Stimulated activated naive B cell treated with anti-CD40 and anti-IgM and Interleukin-4, amounts not matched to agents 10 μg/mL and 1 μg/mL and 100 μg/mL, for 72 hours (primary cell): ENCODE data around the gene PHKA2.
"Not testable (repeated sequence)": the region's sequence is repeated elsewhere in the genome, so short reads cannot be mapped to it uniquely, and the experiment has no call there.

Experiments used
- ATAC-seq, 2 donors: fragments of 150-1000 bp; cut with Tn5 transposase; replicated peaks; 2 replicates each; pipeline ENCODE4 v1.10.0; 2021; ENCODE audit warnings: moderate library complexity in 1 of 2
- DNase-seq: peaks from one replicate; pipeline ENCODE4 v3.0.0; 2021
- H3K27ac Mint-ChIP-seq: one replicate; pipeline ENCODE4 v1.8.0; 2022; ENCODE audit warnings: mild to moderate bottlenecking, mixed read lengths
- H3K27me3 Mint-ChIP-seq, 2 donors: one replicate each; pipeline ENCODE4 v1.8.0; 2022; ENCODE audit warnings: mixed read lengths in 2 of 2
- H3K36me3 Mint-ChIP-seq, 2 donors: one replicate each; pipeline ENCODE4 v1.8.0; 2022; ENCODE audit warnings: mixed read lengths in 2 of 2, mild to moderate bottlenecking in 1 of 2
- H3K4me1 Mint-ChIP-seq, 2 donors: one replicate each; pipeline ENCODE4 v1.8.0; 2022; ENCODE audit warnings: mixed read lengths in 2 of 2, mild to moderate bottlenecking in 1 of 2
- H3K4me3 Mint-ChIP-seq, 2 donors: one replicate each; pipeline ENCODE4 v1.8.0; 2022; ENCODE audit warnings: mild to moderate bottlenecking in 2 of 2, mixed read lengths in 2 of 2, moderate library complexity in 1 of 2
- H3K9me3 Mint-ChIP-seq, 2 donors: one replicate each; pipeline ENCODE4 v1.8.0; 2022; ENCODE audit warnings: mixed read lengths in 2 of 2, mild to moderate bottlenecking in 1 of 2

The PHKA2 gene

GRCh38 chrX:18983666-18984380 is at the start of gene PHKA2:
Gene PHKA2, minus strand, starts transcription at chrX:18984114. Its CDS starts 182 bp downstream, at chrX:18983932.
- Mint-ChIP-seq H3K4me1 (peaks cover 0 to 12% of the 10 kb centered on the region in 2 donors), H3K27ac (peak within 1 kb of the TSS; percentile 97), H3K4me3 (peak within 1 kb of the TSS; percentile 86 to 93), H3K36me3 (no peaks in the 10 kb centered on the region), H3K9me3 (no peaks in the 10 kb centered on the region), H3K27me3 (peaks cover 0 to 5% of the 10 kb centered on the region in 2 donors)
- DNase-seq (peak; percentile 35), ATAC-seq (peak; percentile 44 to 49)

DNA sequence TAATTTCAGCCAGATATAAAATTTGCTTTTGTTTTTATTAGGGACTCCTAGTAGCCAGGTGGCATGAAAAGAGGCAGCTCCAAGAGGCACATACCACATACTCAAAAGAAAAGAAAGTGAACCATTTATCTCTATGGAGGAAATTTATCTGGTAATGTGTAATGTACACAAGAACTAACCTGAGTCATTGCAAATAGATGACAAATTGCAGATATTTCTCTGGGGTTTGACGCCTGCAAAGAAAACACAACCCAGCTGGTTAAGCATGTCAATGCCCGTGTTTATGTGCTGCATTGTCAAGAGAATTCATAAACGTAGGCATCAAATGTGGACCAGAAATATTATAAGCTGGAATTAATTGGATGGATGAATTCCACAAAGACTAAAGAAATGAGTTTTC is 46.9 kb upstream of the PHKA2 start:
- no peak overlapping the region for H3K4me3 Mint-ChIP-seq
- peaks cover 0 to 1% of the 10 kb centered on the region in 2 donors for H3K9me3 Mint-ChIP-seq
- H3K4me1 Mint-ChIP-seq = no peaks in the 10 kb centered on the region
- DNase-seq = no peak
- no peak overlapping the region for H3K27ac Mint-ChIP-seq
- H3K36me3 Mint-ChIP-seq = no peaks in the 10 kb centered on the region
- no peaks in the 10 kb centered on the region for H3K27me3 Mint-ChIP-seq
- ATAC-seq = no peak

DNA sequence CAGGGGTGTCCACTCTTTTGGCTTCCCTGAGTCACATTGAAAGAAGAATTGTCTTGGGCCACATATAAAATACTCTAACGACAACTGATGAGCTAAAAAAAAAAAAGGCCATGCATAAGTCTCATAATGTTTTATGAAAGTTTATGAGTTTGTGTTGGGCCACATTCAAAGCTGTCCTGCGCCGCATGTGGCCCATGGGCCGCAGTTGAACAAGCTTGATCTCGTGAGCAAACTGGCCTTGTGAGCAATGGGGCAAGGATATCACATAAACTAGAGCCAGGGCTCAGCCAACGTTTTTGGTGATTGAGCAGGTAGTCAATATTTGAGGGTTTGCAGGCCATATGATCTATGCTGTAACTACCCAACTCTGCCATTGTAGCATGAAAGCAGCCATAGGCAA is 44.6 kb upstream of the PHKA2 start:
- Mint-ChIP-seq H3K9me3 (peaks cover 0 to 1% of the 10 kb centered on the region in 2 donors), H3K27ac (no peak overlapping the region), H3K36me3 (no peaks in the 10 kb centered on the region), H3K4me3 (no peak overlapping the region), H3K4me1 (no peaks in the 10 kb centered on the region), H3K27me3 (no peaks in the 10 kb centered on the region)
- DNase-seq = no peak
- ATAC-seq = no peak

GRCh38 chrX:19024366-19024765 is 40.5 kb upstream of the PHKA2 start:
- ATAC-seq (no peak), DNase-seq (no peak)
- H3K4me1 Mint-ChIP-seq = no peaks in the 10 kb centered on the region
- H3K4me3 Mint-ChIP-seq = no peak overlapping the region
- no peaks in the 10 kb centered on the region for H3K9me3 Mint-ChIP-seq
- no peaks in the 10 kb centered on the region for H3K36me3 Mint-ChIP-seq
- no peaks in the 10 kb centered on the region for H3K27me3 Mint-ChIP-seq
- no peak overlapping the region for H3K27ac Mint-ChIP-seq

GRCh38 chrX:19019996-19020395 is 36.1 kb upstream of the PHKA2 start:
- H3K27ac Mint-ChIP-seq = no peak overlapping the region
- no peak for DNase-seq

GRCh38 chrX:19017271-19017670 is 33.4 kb upstream of the PHKA2 start:
- ATAC-seq (no peak), DNase-seq (no peak)
- Mint-ChIP-seq H3K27ac (no peak overlapping the region), H3K4me3 (no peak overlapping the region), H3K4me1 (no peaks in the 10 kb centered on the region), H3K36me3 (no peaks in the 10 kb centered on the region), H3K27me3 (no peaks in the 10 kb centered on the region), H3K9me3 (no peaks in the 10 kb centered on the region)

More at GRCh38 chrX:19019996-19020395, 36.1 kb upstream of the PHKA2 start:
- no peak for ATAC-seq
- Mint-ChIP-seq H3K4me1 (no peaks in the 10 kb centered on the region), H3K9me3 (no peaks in the 10 kb centered on the region), H3K36me3 (no peaks in the 10 kb centered on the region), H3K4me3 (no peak overlapping the region), H3K27me3 (no peaks in the 10 kb centered on the region)

- not testable (repeated sequence) for H3K27ac Mint-ChIP-seq, H3K4me1 Mint-ChIP-seq, H3K27me3 Mint-ChIP-seq, DNase-seq, H3K4me3 Mint-ChIP-seq, H3K9me3 Mint-ChIP-seq, ATAC-seq, H3K36me3 Mint-ChIP-seq
Measured at GRCh38 chrX:19016614-19017013, 32.7 kb upstream of the PHKA2 start.

DNA sequence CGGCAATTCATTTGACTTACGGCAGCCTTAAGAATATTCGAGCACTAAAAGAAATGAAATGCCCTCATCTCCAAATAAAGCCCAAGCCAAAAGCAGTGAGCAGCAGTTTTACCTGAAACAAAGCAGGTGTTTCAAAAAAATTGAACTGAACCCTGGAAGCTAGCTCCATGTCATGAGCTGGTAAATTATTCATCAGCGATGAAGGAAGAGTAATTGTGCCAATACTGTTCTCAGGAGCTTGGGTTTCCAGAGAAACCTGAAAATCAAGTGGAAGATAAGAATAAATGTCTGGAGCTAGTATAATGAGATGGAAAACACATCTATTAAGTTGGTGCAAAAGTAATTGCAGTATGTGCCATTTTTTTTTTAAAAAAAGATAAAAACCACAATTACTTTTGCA is 24.0 kb upstream of the PHKA2 start:
- Mint-ChIP-seq H3K27ac (no peak overlapping the region), H3K4me1 (no peaks in the 10 kb centered on the region), H3K9me3 (no peaks in the 10 kb centered on the region), H3K4me3 (no peak overlapping the region), H3K36me3 (no peaks in the 10 kb centered on the region), H3K27me3 (no peaks in the 10 kb centered on the region)
- DNase-seq (no peak), ATAC-seq (no peak)

DNA sequence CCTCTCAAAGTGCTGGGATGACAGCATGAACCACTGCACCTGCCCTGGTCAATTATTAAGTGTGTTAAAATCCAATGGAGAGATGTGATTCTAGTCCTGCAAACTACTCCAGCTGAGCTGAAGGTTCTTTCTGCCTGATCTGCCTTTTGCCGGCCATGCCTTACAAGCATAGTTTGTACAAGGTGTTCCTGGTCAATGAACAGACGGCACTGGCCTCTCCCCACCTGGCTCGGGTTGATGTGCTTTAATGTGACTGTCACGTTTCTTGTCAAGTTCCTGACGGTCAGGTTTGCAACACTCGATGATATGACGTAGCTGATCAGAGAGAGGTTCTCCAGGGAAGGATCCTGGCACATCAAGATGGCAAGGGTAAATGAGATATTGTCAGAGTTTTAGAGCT is 23.1 kb upstream of the PHKA2 start:
- Mint-ChIP-seq H3K9me3 (no peaks in the 10 kb centered on the region), H3K27ac (no peak overlapping the region), H3K27me3 (no peaks in the 10 kb centered on the region), H3K36me3 (no peaks in the 10 kb centered on the region), H3K4me1 (no peaks in the 10 kb centered on the region), H3K4me3 (no peak overlapping the region)
- no peak for ATAC-seq
- no peak for DNase-seq

DNA sequence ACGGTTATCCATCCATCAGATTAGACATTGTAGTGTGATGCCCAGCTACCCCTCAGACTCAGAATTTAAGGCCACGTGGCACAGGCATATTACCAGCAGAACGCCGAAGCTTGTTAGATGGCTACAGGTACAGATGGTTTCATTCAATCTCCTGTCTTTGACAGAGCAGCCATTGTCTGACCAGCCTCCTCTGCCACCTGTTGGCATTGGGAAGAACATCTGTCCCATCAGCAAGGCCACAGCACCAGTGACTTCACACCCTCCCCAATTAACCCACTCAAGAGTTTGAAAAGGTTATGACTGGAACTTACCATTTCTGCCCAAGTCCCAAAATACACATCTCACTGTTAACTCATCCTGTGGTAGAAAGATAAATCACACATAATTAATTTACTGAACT is 22.0 kb upstream of the PHKA2 start:
- no peaks in the 10 kb centered on the region for H3K9me3 Mint-ChIP-seq
- no peak for ATAC-seq

DNA sequence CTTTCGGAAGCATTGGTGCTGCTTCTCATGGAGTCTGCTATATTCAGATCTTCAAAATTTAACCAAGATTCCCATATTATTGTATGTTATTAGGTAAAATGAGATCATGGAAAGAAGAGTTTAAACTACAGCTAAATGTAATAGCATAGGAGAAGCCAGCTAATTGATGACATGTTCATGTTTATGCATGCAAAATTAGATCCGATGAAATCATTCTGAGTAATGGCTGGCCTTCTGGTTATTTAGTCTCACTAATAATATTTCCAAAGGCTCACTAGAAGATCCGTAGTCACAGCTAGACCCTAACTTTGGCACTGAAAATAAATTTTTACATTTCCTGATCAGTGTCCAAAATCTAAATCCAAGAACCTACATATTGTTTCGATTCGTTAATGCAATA is 19.8 kb upstream of the PHKA2 start:
- no peak for ATAC-seq
- no peaks in the 10 kb centered on the region for H3K27me3 Mint-ChIP-seq
- no peaks in the 10 kb centered on the region for H3K4me1 Mint-ChIP-seq
- no peak for DNase-seq
- no peak overlapping the region for H3K4me3 Mint-ChIP-seq
- H3K36me3 Mint-ChIP-seq = no peaks in the 10 kb centered on the region
- H3K27ac Mint-ChIP-seq = no peak overlapping the region
- no peaks in the 10 kb centered on the region for H3K9me3 Mint-ChIP-seq

More for the DNA sequence above, 22.0 kb upstream of the PHKA2 start:
- Mint-ChIP-seq H3K36me3 (no peaks in the 10 kb centered on the region), H3K4me3 (no peak overlapping the region), H3K27me3 (no peaks in the 10 kb centered on the region), H3K4me1 (no peaks in the 10 kb centered on the region), H3K27ac (no peak overlapping the region)
- DNase-seq = no peak

GRCh38 chrX:18998653-18999052 is 14.7 kb upstream of the PHKA2 start:
- Mint-ChIP-seq H3K4me1 (no peaks in the 10 kb centered on the region), H3K4me3 (no peak overlapping the region), H3K27ac (no peak overlapping the region), H3K36me3 (no peaks in the 10 kb centered on the region), H3K27me3 (no peaks in the 10 kb centered on the region), H3K9me3 (no peaks in the 10 kb centered on the region)
- ATAC-seq (no peak), DNase-seq (no peak)

- H3K27ac Mint-ChIP-seq = no peak overlapping the region
- H3K9me3 Mint-ChIP-seq = no peaks in the 10 kb centered on the region
- H3K36me3 Mint-ChIP-seq = no peaks in the 10 kb centered on the region
- ATAC-seq (no peak), DNase-seq (no peak)
- no peaks in the 10 kb centered on the region for H3K4me1 Mint-ChIP-seq
- no peak overlapping the region for H3K4me3 Mint-ChIP-seq
- H3K27me3 Mint-ChIP-seq = no peaks in the 10 kb centered on the region
Measured at GRCh38 chrX:18997916-18998315, 14.0 kb upstream of the PHKA2 start.

DNA sequence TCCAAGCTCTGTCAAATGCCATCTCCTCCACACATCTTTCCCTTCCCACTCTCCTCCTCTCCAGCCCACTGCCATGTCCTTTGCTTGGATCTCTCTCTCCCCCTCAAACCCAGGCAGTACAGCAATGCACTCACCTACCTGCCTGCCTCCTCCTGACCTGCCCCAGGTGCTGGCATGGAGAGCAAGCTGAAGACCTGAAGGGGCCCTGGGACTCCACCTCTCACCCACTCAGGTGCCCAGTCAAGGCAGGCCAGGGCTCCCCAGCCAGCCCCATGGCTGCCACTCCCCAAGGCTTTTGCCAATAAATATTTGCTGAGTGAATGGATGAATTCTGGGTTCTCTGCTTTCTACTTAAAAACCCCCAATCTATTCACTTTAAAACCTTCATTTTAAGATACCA is 12.6 kb upstream of the PHKA2 start:
- no peak overlapping the region for H3K4me3 Mint-ChIP-seq
- no peak overlapping the region for H3K27ac Mint-ChIP-seq
- H3K36me3 Mint-ChIP-seq = no peaks in the 10 kb centered on the region
- DNase-seq = no peak
- H3K4me1 Mint-ChIP-seq = no peaks in the 10 kb centered on the region
- no peaks in the 10 kb centered on the region for H3K27me3 Mint-ChIP-seq
- no peaks in the 10 kb centered on the region for H3K9me3 Mint-ChIP-seq
- ATAC-seq = no peak

- Mint-ChIP-seq H3K27me3 (no peaks in the 10 kb centered on the region), H3K9me3 (no peaks in the 10 kb centered on the region), H3K4me1 (no peaks in the 10 kb centered on the region), H3K36me3 (no peaks in the 10 kb centered on the region), H3K27ac (no peak overlapping the region), H3K4me3 (no peak overlapping the region)
- no peak for ATAC-seq
- no peak for DNase-seq
Measured at GRCh38 chrX:18995221-18995620, 11.3 kb upstream of the PHKA2 start.

GRCh38 chrX:18994713-18995112 is 10.8 kb upstream of the PHKA2 start:
- Mint-ChIP-seq H3K4me1 (no peaks in the 10 kb centered on the region), H3K4me3 (no peak overlapping the region), H3K36me3 (no peaks in the 10 kb centered on the region), H3K9me3 (no peaks in the 10 kb centered on the region), H3K27me3 (no peaks in the 10 kb centered on the region), H3K27ac (no peak overlapping the region)
- DNase-seq = no peak
- ATAC-seq = no peak
